NCI-H82 (cell line): ENCODE data around the gene GCN1.

ENCODE experiments used
- DNase-seq: peaks from one replicate; lab custom pipeline; 2025; lab: John Stamatoyannopoulos, UW

The GCN1 gene

DNA sequence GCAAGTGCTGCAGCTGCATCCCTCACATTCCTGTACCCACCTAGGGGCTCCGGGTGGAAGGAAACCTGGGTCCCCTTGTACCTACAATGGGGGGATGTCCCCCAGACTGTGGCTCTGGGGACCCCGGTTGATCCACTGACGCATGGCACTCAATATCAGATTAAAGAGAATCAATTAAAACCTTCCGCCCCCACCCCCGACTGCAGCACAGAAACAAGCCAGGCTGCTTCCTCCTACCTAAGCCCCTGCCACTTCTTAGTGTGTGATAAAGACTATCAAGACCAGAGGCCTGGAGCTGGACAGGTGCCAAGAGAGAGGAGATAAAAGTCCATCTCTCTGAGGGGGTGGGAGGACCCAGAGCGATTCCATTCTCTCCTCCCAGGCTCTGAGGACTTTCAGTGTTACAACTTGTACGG is 34.6 kb upstream of the GCN1 start:
- DNase-seq: peak; percentile 97

DNA sequence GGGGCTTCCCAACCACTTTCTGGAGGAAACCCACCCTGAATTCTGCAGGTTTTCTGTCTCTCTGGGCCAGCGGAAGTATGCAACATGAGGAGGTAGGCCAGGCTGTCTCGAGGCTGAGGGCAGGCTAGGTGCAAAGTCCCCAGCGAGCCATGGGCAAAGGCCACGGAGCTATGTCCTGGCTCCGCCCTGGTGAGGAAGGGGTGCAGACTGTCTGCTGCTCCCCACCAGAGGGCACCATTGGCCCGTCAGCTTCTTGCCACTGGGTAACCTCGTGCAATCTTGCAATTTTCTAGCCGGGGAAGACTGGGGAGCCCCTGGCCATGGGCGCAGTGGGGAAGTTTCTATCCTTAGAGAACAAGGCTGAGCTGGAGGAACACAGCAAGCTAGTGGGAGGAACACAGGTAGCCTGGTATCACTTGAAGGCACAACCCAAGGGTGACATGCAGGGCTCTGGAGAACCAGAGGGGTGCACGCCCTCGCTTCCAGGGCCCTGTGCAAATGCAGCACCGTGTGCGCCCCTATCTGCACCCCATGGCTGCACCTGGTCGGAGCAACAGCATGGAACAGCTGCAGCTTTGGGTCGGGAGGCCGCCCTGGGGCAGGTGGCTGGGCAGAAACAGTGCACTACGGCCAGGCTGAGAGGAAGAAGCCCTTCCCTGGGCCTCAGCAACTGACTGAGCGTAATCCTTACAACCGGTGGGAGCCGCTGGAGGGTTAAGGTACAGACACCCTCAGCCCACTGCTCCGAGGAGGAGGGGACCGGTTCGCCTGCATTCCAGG is 34.0 kb upstream of the GCN1 start:
- DNase-seq: peak; percentile 88

DNA sequence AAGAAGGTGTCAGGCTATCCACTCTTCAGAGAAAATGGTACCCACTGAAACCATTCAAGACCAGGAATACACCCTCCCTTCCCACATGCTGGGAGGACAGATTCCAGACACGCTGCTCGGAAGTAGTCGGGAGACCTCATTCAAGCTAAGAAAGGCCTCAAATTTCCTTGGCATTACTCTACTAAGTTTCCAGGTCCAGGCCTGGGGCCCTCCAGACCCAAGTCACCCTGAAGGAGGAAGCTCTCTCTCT is 33.5 kb upstream of the GCN1 start:
- no peak for DNase-seq

DNA sequence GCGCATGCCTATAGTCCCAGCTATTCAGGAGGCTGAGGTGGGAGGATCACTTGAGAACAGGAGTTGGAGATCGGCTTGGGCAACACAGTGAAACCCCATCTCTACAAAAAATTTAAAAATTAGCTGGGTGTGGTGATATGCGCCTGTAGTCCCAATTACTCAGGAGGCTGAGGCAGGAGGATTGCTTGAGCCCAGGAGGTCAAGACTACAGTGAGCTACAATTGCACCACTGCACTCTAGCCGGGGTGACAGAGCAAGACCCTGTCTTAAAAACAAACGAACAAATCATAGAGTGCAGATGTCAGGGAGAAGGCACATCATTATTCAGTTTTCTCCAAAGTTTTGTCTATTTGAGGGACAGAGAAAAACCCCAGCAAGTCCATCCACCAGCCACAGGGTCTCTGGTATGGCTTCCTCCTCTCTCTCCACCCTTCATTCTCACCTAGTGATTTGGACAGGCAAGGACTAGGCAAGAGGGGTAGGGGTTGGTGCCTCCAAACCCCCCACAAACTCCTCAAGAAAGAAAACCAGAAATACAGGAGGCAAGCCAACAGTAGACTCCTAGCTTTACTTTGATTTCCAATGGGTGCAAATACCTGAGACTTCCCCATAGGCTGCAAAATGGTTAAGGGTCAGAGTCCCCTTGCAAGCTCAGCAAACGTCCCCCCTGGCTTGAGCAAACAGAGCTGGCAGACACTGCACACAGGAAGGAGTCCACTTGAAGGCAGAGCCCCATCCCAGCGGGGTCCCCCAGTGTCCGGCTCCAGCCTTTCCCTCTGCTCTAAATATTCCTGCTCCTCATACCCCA is 32.9 kb upstream of the GCN1 start:
- no peak for DNase-seq

DNA sequence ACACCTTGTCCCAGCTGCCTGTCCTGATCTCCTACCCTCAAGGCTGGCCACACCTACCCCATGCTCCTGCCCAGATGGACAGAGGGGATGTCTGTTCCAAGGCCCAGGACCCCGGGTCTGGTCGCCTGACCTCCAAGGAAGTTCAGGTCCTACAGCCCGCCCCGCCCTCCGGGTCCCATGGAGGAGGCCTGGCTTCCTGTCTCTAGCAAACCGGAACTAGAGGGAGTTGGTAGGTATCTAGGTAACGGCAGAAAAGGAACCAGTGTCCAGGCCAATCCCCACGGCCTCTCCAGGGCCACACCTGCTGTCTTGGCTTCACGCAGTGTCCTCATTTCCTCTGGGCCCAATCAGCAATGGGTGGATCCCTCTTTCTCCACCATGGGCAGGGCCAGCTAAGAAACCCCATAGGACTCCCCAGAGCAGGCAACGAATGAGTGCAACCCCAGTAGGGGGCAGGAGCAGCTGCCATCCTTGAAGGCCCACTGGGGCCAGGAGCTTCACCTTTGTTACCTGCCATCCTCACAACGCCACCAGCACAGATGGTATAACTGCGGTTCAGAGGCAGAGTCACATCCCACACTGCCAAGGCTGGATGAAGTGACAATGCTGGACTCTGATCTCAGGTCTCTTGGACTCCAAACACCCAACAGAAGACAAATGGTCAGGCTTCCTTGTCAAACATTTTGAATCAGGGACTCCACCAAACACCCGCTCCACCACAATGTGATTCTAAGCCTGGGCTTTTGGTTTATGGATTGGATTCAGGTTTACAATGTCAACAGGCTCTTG is 31.5 kb upstream of the GCN1 start:
- DNase-seq: no peak

DNA sequence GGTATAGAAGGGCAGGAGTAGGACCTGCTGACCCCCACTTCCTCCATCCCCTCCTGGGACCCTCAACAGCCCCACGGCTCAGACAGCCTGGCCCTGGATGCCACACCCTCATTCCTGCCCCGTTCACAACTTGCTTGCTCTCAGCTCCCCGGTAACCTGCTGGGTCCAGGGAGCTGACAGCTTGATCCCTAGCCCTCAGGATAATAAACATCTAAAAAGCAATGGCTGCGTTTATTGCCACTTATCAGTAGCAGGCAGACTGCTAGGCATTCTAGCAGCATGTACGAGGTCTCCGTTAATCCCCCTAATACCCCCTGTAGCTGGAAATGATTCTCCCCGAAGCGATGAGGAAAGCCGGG is 30.7 kb upstream of the GCN1 start:
- DNase-seq: peak; percentile 89

DNA sequence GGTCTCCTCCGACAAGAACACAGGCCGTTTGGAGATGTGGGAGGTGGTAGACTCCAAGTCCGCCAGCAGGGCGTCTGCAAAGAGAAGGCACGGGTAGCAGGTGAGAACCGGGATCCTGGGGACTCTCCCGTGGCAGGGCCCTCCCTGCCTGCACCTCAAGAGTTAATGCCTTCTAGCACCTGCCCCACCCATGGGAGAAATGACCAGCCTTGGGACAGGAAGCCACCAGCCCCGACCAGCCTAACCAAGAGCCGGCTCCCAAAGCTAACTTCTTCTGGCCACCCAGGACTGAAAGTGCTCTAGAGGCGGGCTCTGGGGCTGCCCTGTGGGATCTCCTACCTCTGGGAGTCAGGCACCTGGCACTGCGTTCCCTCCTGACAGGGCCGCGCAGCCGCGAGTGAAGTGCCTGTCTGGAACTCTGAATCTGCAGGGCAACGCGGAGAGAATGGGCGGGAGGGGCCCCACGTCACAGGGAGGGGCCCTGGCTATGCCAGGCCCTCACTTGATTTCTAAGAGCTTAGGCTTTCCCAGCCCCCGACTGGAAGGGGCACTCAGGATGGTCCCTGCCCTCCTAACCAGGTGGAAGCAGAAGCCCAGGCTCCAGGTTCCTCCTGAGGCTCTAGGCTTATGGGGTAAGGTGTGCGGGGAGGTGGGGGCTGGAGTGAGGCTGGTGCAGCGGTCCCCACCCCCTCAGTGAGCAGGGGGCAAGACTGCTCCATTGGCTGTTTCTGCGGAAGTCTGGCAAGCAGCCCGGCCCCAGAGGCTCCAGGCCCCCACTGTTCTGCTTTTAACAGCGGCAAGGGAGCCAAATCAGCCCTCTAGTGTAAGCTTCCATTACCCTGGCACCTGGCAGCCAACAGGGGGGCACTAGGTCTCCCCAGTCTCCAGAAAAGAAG is 30.0 kb upstream of the GCN1 start:
- peak; percentile 44 for DNase-seq

DNA sequence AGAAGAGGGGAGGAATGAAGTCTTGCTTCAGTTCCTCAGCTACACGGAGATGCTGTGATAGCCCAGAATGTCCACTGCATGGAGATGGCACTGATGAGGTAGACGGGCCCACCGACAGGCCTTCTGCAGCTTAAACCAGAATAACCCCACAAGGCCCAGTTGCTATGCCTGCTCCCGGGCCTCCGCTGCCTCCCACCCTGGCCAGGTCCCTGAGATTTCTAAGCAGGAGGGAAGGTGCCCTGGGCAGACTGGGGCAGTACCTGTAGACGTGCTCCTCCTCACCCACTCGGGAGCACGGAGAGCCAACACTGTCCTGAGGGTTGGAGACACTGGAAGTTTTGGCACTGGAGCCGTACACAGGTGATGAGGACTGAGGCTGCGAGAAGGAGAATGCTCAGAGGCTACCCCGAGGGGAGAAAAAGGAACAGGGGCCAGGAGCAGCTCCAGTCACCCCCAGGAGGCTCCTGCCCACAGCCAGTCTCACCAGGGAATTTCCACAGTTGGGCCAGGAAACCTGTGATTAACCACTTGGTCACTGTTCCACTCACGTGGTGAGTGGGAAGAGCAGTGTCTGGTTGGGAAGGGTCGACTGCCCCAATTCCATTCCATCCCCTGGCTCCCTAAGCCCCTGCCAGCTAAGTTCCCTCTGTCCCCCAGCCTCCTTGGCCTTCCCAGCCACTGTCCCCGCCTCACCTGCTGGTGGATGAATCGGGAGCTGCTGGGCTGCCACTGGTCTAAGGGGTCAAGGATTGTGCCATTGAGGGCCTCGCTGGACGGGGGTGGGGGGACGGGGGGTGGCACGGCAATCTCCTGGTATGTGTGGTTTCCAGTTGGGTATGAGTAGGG is 29.2 kb upstream of the GCN1 start:
- DNase-seq: no peak

DNA sequence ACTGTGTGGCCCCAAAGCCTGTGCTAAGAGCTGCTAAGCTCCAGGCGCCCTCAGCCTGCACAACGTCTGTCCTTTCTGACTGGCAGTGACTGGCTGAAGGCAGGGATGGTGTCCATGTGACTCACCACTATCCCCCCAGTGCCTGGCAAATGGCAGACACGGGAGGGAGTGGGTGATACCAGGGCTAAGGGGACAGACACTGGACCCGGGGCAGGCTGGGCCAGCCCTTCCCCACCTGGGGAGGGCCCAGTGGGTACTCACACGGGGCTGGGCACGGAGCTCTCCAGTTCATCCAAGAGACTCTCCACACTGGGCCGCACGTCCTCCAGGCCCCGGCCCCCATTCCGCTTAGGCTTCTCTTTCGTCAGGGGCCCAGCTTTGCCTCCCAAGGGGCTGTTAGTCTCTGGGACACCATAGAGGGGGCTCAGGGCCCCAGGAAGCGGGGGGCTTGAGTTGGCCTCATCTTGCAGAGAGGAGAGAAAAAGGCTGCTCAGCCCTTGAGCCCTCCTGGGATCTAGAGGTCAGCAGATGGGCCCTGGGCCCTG is 27.8 kb upstream of the GCN1 start:
- no peak for DNase-seq

DNA sequence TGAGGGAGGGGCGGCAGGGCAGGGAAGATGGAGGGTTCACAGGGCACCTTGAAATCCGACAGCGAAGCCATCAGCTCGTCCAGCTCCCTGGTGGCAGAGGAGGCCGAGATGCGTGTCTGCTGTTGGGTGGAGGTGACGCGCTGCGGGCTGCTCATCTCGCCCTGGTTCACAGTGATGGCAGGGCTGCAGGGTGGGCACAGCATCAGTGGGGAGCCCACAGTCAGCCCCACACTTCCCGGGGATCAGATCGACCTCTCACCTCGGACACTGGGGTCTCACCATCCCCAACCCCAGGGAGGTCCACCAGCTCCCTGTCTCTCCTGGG is 27.0 kb upstream of the GCN1 start:
- DNase-seq: no peak

DNA sequence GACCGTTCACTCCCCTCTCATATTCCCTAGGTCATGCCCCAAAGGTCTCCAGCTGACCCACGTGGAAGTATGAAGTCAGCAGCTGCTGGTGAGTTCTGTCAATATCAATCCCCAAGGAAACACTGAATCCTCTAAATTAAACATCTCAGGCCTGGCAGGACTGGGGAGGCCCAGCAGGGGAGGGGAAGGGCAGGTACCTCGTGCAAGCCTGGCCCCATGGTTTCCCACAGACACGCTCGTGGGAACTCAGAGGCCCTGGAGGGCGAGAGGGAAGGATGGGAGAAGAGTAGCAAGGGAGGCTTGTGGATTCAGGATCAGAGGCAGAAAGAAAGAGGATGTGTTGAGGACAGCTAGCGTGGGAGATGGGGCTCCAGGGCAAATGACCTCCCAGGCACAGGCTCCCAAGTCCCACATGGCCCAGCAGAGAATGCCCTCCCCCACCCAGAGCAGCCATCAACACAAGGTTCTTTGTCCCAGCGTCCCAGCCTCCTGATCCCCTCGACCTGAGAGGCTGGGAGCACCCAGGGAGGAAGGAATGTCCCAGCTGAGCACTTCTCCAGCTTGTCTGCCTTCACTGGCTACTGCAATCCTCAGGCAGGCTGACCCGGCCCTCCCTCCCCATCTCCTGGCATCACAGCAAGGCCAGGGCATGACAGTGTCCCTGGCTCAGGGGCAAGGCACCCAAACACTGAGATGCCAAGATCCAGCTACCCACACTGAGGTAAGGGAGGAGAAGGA is 26.5 kb upstream of the GCN1 start:
- DNase-seq: no peak

DNA sequence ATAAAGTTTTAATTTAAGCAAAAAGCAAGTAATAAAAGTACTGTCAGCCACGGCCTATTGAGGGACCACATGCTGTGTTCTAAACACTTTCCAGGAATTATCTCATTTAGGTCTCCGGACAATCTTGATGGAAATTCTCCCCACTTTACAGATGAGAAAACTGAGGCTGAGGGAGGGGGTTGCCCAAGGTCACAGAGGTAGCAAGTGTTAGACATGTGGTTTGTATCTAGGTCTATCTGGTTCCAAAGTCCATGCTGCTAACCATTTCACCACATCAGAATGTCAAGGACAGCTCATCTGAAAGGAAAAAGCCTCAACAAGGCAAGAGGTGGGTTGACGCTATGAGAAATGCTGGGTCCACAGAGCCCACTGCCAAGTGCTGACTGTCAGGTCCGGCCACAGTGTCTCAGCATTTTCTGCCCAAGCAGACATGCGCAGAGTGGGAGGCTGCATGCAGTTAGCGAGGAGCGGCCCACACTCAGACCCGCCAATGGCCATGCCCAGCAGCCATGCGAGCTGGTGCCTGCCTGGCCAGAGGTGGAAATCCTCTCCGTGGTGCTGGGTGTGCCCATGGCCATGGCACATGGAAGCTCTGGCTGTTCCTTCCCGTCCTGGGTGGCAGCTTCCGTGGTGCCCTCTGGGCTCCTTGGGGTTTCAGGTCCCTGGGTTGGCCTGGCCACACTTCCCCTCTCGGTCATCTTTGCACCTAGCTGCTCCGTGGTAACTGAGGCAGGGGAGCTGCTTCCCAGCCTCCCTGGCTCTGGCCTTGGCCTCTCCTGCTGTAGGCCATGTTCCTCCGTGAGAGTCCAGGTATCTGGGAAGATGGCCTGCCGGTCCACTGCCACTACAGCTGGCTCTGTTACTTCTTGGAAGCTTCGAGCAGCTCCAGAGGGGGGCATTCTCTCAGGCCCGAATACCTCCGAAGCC is 24.4 kb upstream of the GCN1 start:
- DNase-seq: no peak

DNA sequence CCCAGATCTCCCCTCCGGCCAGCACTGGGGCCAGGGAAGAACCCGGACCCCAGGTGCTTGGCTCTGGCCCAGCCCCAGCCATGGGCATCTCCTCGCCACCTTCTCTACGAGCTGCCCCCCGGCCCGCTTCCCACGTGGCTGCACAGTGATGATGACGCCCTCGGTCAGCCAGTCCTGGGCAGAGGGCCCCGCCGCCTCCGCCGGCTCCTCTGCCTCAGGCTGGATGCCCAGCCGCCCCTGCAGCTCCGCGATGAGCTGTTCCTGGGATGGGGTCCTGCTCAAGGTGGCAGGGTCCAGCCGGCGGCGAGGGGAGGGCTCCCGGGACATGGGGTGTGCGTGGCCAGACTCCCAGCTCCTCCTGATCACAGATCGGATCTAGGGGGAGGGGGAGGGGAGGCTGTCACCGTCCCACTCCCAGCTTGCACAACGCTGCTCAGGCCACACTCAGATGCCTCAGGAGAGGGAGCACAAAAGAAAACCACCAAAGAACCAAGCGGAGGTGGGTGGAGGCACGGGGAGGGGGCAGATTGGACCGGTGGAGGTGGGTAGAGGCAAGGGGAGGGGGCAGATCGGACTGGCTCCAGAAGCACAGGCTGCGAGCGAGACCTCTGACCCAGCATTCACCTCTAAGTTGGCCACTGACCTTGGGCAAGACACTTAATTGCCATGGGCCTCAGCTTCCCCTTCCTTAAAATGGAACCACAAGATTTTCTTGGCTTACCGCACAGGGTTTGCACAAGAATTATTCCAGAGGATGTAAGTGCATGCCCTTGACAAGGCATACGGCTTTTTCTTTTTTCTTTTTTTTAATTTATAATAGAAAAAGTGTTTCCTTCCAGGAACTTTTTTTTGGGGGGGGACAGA is 22.5 kb upstream of the GCN1 start:
- no peak for DNase-seq

DNA sequence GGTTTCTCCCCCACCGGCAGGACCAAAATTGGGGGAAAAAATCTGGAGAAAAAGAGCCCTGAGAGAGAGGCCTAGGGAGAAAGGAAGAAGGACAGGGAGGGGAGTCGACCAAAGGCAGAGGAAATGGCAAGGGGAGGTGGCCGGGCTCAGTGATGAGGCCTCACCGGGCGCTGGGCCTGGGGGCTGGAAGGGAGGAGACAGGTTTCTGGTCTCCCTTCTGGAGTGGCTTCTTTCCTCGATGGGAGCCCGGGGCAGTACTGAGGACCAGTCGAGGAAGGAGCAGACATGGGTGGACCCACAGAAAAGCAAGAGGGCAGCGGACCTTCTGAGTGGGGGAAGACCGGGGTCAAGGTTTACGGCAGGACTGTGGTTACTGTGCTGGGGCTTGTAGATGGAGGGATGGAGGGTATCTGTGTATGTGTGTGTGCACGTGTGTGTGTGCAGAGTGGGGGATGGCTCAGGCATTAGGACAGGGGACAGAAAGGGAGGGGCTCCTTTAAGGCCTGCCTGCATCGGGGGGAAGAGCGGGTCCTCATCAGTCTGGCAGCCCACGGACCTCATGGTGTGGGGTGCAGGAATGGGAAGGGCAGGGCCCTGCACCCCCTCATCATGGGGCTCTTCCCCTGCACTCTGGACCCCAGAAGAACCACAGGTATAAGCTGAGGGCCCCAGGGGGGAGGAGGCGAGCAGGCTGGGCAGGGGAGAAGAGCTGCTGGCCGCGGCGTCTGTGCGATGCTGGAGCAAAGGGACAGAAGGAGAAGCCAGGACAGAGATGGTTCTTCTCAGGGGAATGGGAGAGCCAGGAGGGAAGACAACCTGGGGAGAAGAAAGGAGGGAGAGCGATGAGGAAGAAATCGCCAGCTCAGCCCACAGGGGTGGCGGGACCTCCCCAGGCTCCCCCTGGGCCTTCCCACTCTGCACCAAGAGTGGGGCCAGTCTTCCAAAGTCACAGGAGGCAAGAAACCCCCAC is 21.5 kb upstream of the GCN1 start:
- DNase-seq: no peak

DNA sequence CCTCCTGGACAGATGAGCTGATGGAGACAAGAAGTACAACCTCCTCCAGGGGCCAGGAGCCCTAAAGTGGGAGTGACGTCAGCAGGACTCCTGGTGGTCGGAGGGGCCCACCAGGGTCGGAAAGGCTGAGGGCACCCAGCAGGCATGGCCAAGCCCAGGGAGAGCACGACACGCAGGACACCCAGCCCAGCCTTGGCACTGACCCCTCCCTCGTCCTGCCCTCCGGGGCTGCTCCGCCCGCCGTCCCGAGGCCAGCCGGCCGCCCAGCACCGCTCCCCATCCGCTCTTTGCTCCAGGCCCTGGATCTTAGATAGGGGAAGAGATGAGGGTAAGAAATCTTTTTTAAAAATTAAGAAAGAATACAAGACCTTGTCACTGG is 20.8 kb upstream of the GCN1 start:
- DNase-seq: no peak

DNA sequence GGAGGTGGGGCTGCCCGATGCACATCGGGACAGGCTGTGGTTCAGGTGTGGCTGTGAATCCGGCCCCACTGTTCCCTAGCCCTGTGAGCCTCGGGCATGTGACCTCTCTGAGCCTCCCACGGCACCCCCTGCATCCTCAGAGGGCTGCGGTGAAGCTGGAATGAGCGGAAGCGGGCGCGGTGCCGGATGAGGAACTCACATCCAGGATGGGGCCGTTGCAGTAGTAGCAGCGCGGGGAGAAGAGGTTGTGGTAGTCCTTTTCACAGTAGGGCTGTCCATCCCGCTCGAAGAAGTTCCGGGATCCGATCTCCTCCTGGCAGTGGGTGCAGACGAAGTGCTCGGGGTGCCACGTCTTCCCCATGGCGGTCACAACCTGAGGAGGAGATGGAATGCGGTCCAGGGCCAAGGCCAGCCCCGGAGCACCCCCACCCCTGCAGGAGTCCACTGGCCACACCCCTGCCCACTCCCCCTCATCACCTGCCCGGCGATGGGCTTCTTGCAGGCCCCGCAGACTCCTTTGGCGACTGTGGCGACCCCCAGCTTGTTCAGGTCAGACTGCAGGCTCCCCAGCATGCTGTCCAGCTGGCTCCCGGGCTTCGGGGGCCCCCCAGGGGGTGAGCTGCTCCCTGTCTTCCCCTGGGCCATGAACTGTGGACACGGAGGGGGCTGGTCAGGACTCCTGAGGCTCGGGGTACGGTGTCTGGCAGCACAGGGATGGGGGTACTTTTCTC is 20.3 kb upstream of the GCN1 start:
- no peak for DNase-seq
